Measurements from ENCODE around the gene FUT3.
"Not testable (repeated sequence)": the region's sequence is repeated elsewhere in the genome, so short reads cannot be mapped to it uniquely, and the experiment has no call there.

FUT3 gene

GRCh38 chr19:5851302-5851701 lies at the start of gene FUT3:
TSS of gene FUT3 (minus strand) at chr19:5851449.
- DNase-seq (ENCODE audit: low read depth), result no peak

- DNase-seq (ENCODE audit: low read depth), result no peak
Observed at GRCh38 chr19:5900976-5901375, 49.7 kb upstream of the FUT3 start.

- DNase-seq (ENCODE audit: low read depth), result no peak
Observed at GRCh38 chr19:5899728-5900526, 48.7 kb upstream of the FUT3 start.

- no peak for DNase-seq (ENCODE audit: low read depth)
Observed at GRCh38 chr19:5897189-5897969, 46.1 kb upstream of the FUT3 start.

- DNase-seq (ENCODE audit: low read depth), result no peak
Observed at GRCh38 chr19:5896365-5897076, 45.3 kb upstream of the FUT3 start.

GRCh38 chr19:5895890-5896289 lies 44.6 kb upstream of the FUT3 start:
- no peak for DNase-seq (ENCODE audit: low read depth)

- DNase-seq (ENCODE audit: low read depth), result no peak
Observed at GRCh38 chr19:5895409-5895808, 44.2 kb upstream of the FUT3 start.

GRCh38 chr19:5894704-5895349 lies 43.6 kb upstream of the FUT3 start:
- no peak for DNase-seq (ENCODE audit: low read depth)

- no peak for DNase-seq (ENCODE audit: low read depth)
Observed at GRCh38 chr19:5893907-5894703, 42.9 kb upstream of the FUT3 start.

- no peak for DNase-seq (ENCODE audit: low read depth)
Observed at GRCh38 chr19:5893296-5893903, 42.2 kb upstream of the FUT3 start.

GRCh38 chr19:5892772-5893275 lies 41.6 kb upstream of the FUT3 start:
- no peak for DNase-seq (ENCODE audit: low read depth)

GRCh38 chr19:5891938-5892771 lies 40.9 kb upstream of the FUT3 start:
- DNase-seq (ENCODE audit: low read depth), result no peak

- DNase-seq (ENCODE audit: low read depth), result no peak
Observed at GRCh38 chr19:5891572-5891937, 40.3 kb upstream of the FUT3 start.

GRCh38 chr19:5890099-5890498 lies 38.9 kb upstream of the FUT3 start:
- no peak for DNase-seq (ENCODE audit: low read depth)

- DNase-seq (ENCODE audit: low read depth), result no peak
Observed at GRCh38 chr19:5889288-5889971, 38.2 kb upstream of the FUT3 start.

GRCh38 chr19:5884065-5884811 lies 33.0 kb upstream of the FUT3 start:
- not testable (repeated sequence) for DNase-seq (ENCODE audit: low read depth)

- not testable (repeated sequence) for DNase-seq (ENCODE audit: low read depth)
Observed at GRCh38 chr19:5883157-5883873, 32.1 kb upstream of the FUT3 start.

GRCh38 chr19:5882421-5882968 lies 31.2 kb upstream of the FUT3 start:
- DNase-seq (ENCODE audit: low read depth), result no peak

Measured in activated T-cell treated with anti-CD3 and anti-CD28 coated beads for 48 hours (primary cell).